C1 segment of cervical spinal cord (tissue), 14 donors: ENCODE data around the gene PRKCI.
"Not testable (repeated sequence)": the region's sequence is repeated elsewhere in the genome, so short reads cannot be mapped to it uniquely, and the experiment has no call there.

Experiments
- DNase-seq, 14 donors: peaks; one replicate each; lab custom pipeline; 2025; lab: John Stamatoyannopoulos, UW

Gene PRKCI

GRCh38 chr3:170338690-170339340 lies 116.6 kb downstream of the PRKCI start:
- no peak for DNase-seq

GRCh38 chr3:170342273-170342672 lies 120.0 kb downstream of the PRKCI start:
- not testable (repeated sequence) for DNase-seq

- DNase-seq, result not testable (repeated sequence)
Measured at GRCh38 chr3:170343859-170344258, 121.6 kb downstream of the PRKCI start.

GRCh38 chr3:170344971-170345370 lies 122.7 kb downstream of the PRKCI start:
- DNase-seq, result no peak

- no peak for DNase-seq
Measured at GRCh38 chr3:170346481-170347392, 124.5 kb downstream of the PRKCI start.

GRCh38 chr3:170350515-170351413 lies 128.5 kb downstream of the PRKCI start:
- DNase-seq, result no peak

GRCh38 chr3:170352936-170353335 lies 130.7 kb downstream of the PRKCI start:
- DNase-seq, result no peak

GRCh38 chr3:170353485-170353884 lies 131.3 kb downstream of the PRKCI start:
- no peak for DNase-seq

- no peak for DNase-seq
Measured at GRCh38 chr3:170354760-170355159, 132.5 kb downstream of the PRKCI start.
